Osteoblast (primary cell): ENCODE results near the gene MED26. TPM values are rescaled to one million over a fixed set of nuclear protein-coding genes. Genes with fewer than 3 reads are reported as not detected.

ENCODE experiments used
- DNase-seq: peaks from one replicate; pipeline ENCODE4 v3.0.0; 2011; ENCODE audit warnings: low spot score, mixed read lengths; ENCODE audit not compliant: insufficient read length; ENCODE audit errors: missing footprints
- H2AFZ ChIP-seq: 2 replicates; pipeline ENCODE4 v1.6.0; 2011; ENCODE audit warnings: mild to moderate bottlenecking, low read length
- H3K27ac ChIP-seq: 2 replicates; pipeline ENCODE4 v1.5.1; 2011; ENCODE audit warnings: mild to moderate bottlenecking, low read depth, low read length, moderate library complexity
- H3K27me3 ChIP-seq: 2 replicates; pipeline ENCODE4 v1.6.0; 2012; ENCODE audit warnings: mild to moderate bottlenecking, control low read depth, inconsistent platforms, low read length, moderate library complexity; ENCODE audit not compliant: insufficient read depth
- H3K36me3 ChIP-seq: 2 replicates; pipeline ENCODE4 v1.5.1; 2011; ENCODE audit warnings: mild to moderate bottlenecking, low read length, control low read depth, moderate library complexity; ENCODE audit not compliant: insufficient read depth
- H3K4me1 ChIP-seq: 2 replicates; pipeline ENCODE4 v1.5.1; 2011; ENCODE audit warnings: mild to moderate bottlenecking, low read length, control low read depth, moderate library complexity; ENCODE audit not compliant: insufficient read depth
- H3K4me2 ChIP-seq: 2 replicates; pipeline ENCODE4 v1.6.0; 2011; ENCODE audit warnings: mild to moderate bottlenecking, low read length; ENCODE audit not compliant: insufficient read depth
- H3K4me3 ChIP-seq: fragments of 200-600 bp; sonication (generic); 3 replicates; pipeline ENCODE4 v1.5.1; 2012; ENCODE audit warnings: mild to moderate bottlenecking, low read length, inconsistent platforms; ENCODE audit not compliant: insufficient read depth
- H3K79me2 ChIP-seq: 2 replicates; pipeline ENCODE4 v1.6.0; 2012; ENCODE audit warnings: mild to moderate bottlenecking, low read length, control low read depth, inconsistent platforms; ENCODE audit not compliant: insufficient read depth
- H3K9me3 ChIP-seq: 2 replicates; pipeline ENCODE4 v1.5.1; 2011; ENCODE audit warnings: low read depth, low read length, control low read depth
- H4K20me1 ChIP-seq: 2 replicates; pipeline ENCODE4 v1.6.0; 2012; ENCODE audit warnings: mild to moderate bottlenecking, low read length, control low read depth; ENCODE audit not compliant: insufficient read depth
- CTCF ChIP-seq: IDR thresholded peaks from 2 replicates; pipeline ENCODE4 v1.5.1; 2011; ENCODE audit warnings: mild to moderate bottlenecking, low read depth, low read length, moderate library complexity; ENCODE audit errors: extremely low read depth
- total RNA-seq: library from RNA; depleted of rRNA; stranded (reverse); fragments of >200 nt; gene quantifications from 2 replicates; pipeline ENCODE4 v1.2.3, GENCODE V29; 2012

Gene MED26
- total RNA-seq, 1 donor = 5.8 TPM

DNA sequence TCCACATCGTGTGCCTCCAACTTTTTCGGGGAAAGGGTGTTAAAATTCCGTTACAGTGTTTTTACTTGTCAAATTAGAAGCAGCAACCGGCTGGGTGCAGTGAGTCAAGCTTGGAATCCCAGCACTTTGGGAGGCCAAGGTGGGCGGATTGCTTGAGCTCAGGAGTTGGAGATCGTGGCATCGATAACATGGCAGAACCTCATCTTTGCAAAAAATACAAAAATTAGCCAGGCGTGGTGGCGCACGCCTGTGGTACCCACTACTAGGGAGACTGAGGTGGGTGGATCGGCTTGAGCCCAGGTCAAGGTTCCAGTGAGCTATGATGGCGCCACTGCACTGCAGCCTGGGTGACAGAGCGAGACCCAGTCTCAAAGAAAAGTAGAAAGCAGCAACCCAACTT is 54.7 kb downstream of the MED26 start:
- TF ChIP-seq CTCF = no peak
- Histone ChIP-seq H3K27ac (peak overlapping the region; percentile 93), H3K4me2 (peak overlapping the region; percentile 98), H3K4me3 (peak overlapping the region; percentile 100), H3K79me2 (peaks cover 96% of the 10 kb centered on the region), H3K4me1 (peaks cover 26% of the 10 kb centered on the region), H3K9me3 (no peaks in the 10 kb centered on the region), H4K20me1 (peaks cover 60% of the 10 kb centered on the region), H3K36me3 (peaks cover 38% of the 10 kb centered on the region), H3K27me3 (no peaks in the 10 kb centered on the region), H2AFZ (no peak overlapping the region)
- no peak for DNase-seq

DNA sequence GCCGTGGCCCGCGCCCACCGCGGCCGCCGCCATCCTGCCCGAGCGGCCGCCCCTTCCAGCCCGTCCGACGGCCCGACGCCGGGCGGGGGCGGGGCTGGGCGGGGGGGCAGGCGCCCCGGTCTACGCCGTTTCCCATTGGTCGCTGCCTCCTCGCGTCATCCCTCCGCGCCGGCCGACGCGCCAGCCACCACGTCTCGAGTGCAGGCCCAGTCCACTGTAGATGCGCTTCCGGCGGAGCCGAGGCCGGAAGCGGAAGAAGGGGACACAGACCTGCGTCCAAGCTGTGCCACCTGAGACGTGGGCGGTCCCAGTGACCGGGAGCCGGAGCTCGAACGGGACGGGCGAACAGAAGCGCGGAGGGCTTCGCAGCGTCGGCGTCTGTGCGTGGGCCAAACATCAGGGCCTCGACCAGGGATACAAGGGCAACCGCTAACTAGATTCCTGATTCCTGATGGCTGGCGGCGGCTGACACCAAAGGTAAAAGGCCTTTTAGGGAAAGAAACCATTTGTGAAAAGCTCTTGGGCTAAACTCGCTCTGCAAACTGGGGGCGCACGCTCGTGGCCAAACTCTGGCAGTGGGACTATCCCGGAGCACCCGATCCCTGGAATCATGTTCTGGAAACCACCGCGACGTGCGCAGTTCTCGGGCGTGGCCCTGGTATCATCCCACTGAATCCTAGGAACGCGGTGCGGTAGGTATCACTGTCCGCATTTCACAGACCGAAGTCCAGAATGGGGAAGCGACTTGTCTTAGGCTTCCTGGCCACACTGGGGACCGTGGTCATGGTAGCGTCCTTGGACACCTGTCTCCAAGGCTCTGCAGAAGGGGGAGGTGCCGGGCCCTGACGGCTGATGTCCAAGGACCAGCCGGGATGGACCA is 55.4 kb downstream of the MED26 start, which contains the start of gene SLC35E1:
Gene SLC35E1, minus strand, starts transcription at position 84 of the 880 bp plus-strand sequence. Its CDS starts 51 bp downstream, at position 33.
- H4K20me1 ChIP-seq = peaks cover 54% of the 10 kb centered on the region

DNA sequence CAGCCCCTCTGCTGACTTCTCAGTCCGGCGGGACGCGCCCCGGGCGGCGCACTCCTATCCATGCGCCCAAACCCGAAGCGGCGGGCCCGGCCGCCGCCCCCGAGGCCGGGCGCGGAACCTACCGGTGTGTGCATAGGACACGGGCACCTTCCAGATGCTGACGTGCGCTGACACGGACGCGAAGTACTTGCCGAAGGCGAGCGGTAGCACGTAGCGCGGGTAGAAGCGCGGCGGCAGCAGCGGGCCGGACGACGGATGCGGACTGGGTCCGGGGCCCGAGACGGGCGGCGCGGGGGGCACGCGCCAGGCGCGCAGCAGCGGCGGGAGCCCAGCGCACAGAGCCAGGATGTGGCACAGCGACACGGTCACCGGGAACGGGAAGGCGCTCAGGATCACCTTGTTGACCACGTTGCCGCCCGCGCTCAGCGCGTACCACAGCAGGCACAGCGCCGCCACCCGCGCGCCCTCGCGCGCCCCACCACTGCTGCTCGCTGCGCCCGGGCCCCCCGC is 56.1 kb downstream of the MED26 start:
- TF ChIP-seq CTCF = no peak
- Histone ChIP-seq H3K79me2 (peaks cover 95% of the 10 kb centered on the region), H3K9me3 (no peaks in the 10 kb centered on the region), H4K20me1 (peaks cover 53% of the 10 kb centered on the region), H3K27ac (peak overlapping the region; percentile 82), H2AFZ (peak overlapping the region; percentile 59), H3K36me3 (peaks cover 38% of the 10 kb centered on the region), H3K27me3 (no peaks in the 10 kb centered on the region), H3K4me3 (peak overlapping the region; percentile 100), H3K4me2 (peak overlapping the region; percentile 97), H3K4me1 (peaks cover 26% of the 10 kb centered on the region)
- DNase-seq = peak; percentile 92

More for the DNA sequence above, 55.4 kb downstream of the MED26 start, which contains the start of gene SLC35E1:
- Histone ChIP-seq H2AFZ (peak within 1 kb of the TSS; percentile 67), H3K79me2 (peaks cover 96% of the 10 kb centered on the region), H3K36me3 (peaks cover 36% of the 10 kb centered on the region), H3K4me1 (peaks cover 26% of the 10 kb centered on the region), H3K4me2 (peak within 1 kb of the TSS; percentile 98), H3K27me3 (no peaks in the 10 kb centered on the region), H3K9me3 (no peaks in the 10 kb centered on the region), H3K27ac (peak within 1 kb of the TSS; percentile 93), H3K4me3 (peak within 1 kb of the TSS; percentile 100)
- peak; percentile 100 for DNase-seq
- no peak for TF ChIP-seq CTCF

GRCh38 chr19:16571283-16571682 is 56.7 kb downstream of the MED26 start:
- Histone ChIP-seq H3K27ac (peak overlapping the region; percentile 82), H3K27me3 (no peaks in the 10 kb centered on the region), H3K36me3 (peaks cover 38% of the 10 kb centered on the region), H3K9me3 (no peaks in the 10 kb centered on the region), H3K4me2 (peak overlapping the region; percentile 97), H3K4me3 (peak overlapping the region; percentile 100), H2AFZ (peak overlapping the region; percentile 59), H4K20me1 (peaks cover 51% of the 10 kb centered on the region), H3K4me1 (peaks cover 26% of the 10 kb centered on the region), H3K79me2 (peaks cover 93% of the 10 kb centered on the region)
- peak; percentile 96 for DNase-seq
- no peak for TF ChIP-seq CTCF
